ENCODE data around the gene GANC. TPM values are rescaled to one million over a fixed set of nuclear protein-coding genes. Genes with fewer than 3 reads are reported as not detected.
A peak's percentile ranks its signal among the peaks of the same experiment; 100 is the strongest.

GANC gene
- total RNA-seq, 1 experiment from 2014 or later, result 20.1 TPM

GRCh38 chr15:42384597-42384996 is 111.6 kb downstream of the GANC start:
- no peak for DNase-seq (ENCODE audit: low spot score)

DNA sequence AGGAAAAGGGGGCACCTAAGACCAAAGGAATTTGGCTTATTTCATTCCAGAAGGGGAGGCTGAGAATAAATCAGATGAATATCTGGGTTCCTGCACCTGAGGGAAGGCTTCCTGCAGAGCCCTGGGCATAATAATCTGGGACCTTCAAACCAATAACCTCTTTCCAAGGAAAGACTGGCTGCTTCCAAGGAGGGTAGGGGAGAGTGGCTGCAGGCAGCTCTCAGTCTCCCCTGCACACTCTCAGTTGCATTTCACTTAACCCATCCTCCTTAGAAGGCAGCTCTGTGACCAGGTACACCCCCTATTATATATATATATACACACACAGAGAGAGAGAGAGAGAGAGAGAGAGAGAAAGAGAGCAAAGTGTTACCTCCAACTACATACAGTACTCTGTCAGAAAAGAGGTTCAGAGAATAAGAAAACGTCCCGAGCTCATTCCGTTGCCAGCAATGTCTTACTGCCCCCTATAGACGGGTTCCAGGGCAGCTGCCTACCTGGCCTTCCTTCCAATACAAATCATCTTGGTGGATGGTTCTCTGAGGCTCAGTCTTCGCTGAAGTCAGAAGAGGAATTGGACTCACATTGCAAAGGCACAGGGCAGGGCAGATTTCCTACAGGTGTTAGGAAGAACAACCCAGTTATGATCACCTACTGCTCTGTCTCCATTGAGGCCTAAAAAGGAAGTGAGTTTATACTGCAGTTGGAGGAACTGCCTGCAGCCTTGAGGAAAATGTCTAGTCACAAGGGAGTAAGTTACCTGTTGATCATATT is 112.4 kb downstream of the GANC start:
- peak; percentile 25 for DNase-seq (ENCODE audit: low spot score)

GRCh38 chr15:42385980-42386700 is 113.1 kb downstream of the GANC start:
- no peak for DNase-seq (ENCODE audit: low spot score)

- DNase-seq (ENCODE audit: low spot score), result no peak
Observed at GRCh38 chr15:42387603-42388002, 114.6 kb downstream of the GANC start.

GRCh38 chr15:42392309-42393024 is 119.5 kb downstream of the GANC start:
- DNase-seq (ENCODE audit: low spot score), result no peak

DNA sequence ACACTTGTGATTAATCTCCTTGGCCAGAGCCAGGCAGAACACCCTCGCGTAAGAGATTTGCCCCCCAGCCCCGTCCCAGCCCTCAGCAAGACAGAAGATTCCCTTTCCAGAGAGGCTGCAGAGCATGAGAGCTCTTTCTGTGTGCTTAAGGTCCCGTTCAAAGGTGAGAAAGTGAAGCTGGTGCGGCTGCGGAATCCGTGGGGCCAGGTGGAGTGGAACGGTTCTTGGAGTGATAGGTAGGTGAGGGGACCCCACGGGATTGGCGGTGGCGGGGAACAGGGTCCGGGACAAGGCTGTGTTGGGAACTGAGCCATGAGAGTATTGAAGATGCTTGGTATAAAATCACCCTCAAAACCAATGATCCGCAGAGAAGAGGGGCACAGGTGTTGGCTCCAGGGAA is 121.1 kb downstream of the GANC start:
- DNase-seq (ENCODE audit: low spot score), result no peak

DNA sequence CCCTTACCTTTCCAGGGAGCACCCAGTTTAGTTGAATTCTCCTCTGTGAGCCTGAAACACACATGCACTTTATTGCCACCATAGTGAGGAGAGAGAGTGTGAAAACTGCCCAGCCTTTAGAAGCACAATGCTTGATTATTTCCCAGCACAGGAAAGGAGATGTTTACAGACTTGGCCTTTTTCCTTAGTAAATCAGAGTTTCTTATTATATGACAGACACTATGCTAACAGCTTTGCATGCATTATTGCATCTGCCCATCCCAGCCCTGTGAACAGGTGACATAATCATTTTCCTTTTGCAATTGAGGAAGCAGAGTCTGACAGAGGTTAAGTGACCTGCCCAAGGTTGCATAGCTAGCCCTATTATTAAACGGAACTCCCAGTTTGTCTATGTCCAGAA is 122.8 kb downstream of the GANC start:
- no peak for DNase-seq (ENCODE audit: low spot score)

- peak; percentile 25 for DNase-seq (ENCODE audit: low spot score)
Observed at GRCh38 chr15:42401544-42402454, 128.8 kb downstream of the GANC start.

- DNase-seq (ENCODE audit: low spot score), result no peak
Observed at GRCh38 chr15:42402455-42403205, 129.6 kb downstream of the GANC start.

DNA sequence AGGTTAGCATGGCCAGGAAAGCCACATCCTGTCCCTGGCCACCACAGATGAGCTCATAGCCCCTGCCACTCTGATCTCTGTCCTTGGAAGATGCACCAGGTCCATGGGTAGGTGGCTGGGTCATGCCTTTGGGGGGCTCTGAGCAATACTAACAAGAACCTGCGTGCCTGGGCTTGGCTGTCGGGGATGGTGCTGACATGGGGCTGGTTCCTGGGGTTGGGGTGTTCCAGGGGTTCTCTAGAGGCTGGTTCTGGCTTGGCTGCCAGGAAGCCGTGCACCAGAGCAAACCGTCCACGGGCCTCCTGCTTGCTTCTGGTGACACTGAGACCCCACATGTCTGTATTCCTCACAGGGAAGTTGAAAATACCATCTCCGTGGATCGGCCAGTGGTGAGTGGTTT is 130.4 kb downstream of the GANC start:
- DNase-seq (ENCODE audit: low spot score), result no peak

DNA sequence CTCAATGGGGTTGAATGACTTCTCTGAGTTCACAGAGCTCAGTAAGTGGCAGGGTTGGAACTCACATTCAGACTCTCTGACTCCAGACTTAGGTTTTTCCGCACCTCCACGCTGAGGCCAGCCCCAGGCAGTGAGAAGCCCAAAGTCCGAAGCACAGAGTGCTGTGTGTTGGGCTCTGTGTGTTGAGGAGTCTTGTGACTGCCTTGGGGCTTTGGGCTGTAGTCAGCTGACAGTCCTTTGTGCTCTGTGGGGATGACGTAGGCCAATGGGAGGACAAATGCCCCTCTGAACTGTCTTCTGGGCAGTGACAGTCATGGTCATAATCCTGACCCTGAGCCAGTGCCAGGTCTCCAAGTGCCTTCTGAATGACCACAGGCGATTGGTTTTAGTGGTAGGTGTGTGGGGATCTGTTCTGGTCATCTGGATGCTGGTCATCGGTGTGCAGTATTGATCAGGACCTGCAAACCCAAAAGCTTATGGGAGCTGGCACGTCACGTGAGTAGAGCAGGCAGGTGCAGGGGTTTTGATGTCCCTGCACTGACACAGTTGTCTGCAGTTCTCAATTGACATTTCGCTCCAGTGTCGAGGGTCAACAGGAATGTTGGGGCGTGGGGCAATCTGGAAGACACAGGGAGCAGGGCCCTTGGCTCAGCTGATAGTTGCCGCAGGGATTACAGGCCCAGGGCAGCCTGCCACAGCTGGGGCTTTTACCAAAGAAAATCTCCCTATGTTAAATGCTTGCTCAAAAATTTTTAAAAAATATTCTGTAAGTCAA is 131.6 kb downstream of the GANC start:
- no peak for DNase-seq (ENCODE audit: low spot score)

- DNase-seq (ENCODE audit: low spot score), result no peak
Observed at GRCh38 chr15:42405863-42406482, 133.0 kb downstream of the GANC start.

Other genes starting within 250 kb of the GANC start
- not detected in 2 replicates for gene PLA2G4D, start 178.6 kb upstream of the GANC start, total RNA-seq (2014; rRNA removed; shearing (Covaris generic))
- not detected in 2 replicates for gene PLA2G4F, start 116.6 kb upstream of the GANC start, total RNA-seq (2014; rRNA removed; shearing (Covaris generic))
- 24.0 and 39.7 TPM in 2 replicates for gene VPS39, start 64.9 kb upstream of the GANC start, total RNA-seq (2014; rRNA removed; shearing (Covaris generic))
- gene TMEM87A, start 232 bp downstream of the GANC start, total RNA-seq (2014; rRNA removed; shearing (Covaris generic)), result 57.1 and 57.2 TPM in 2 replicates
- 0.12 TPM in 1 of 2 replicates, not detected in the other for gene CAPN3, start 86.3 kb downstream of the GANC start, total RNA-seq (2014; rRNA removed; shearing (Covaris generic))
- 37.4 and 45.4 TPM in 2 replicates for gene ZNF106, start 217.9 kb downstream of the GANC start, total RNA-seq (2014; rRNA removed; shearing (Covaris generic))
- gene SNAP23, start 222.4 kb downstream of the GANC start, total RNA-seq (2014; rRNA removed; shearing (Covaris generic)), result 64.1 and 77.1 TPM in 2 replicates

Data from A172 (cell line).